K562 (cell line): ENCODE measurements around the gene LRRC51. TPM values are rescaled to one million over a fixed set of nuclear protein-coding genes. Genes with fewer than 3 reads are reported as not detected.

Experiments used
- ATAC-seq: fragments of 200-7000 bp; cut with Tn5 transposase; 3 replicates; pipeline ENCODE4 v1.9.1; 2020; ENCODE audit warnings: moderate library complexity
- BruUV-seq: library from RNA; stranded (reverse); fragments of 400-500 nt; replicated peaks from 2 replicates; lab custom pipeline; 2021; lab: Mats Ljungman, UMichigan
- CTCF ChIA-PET: fragments of 300-600 bp; formaldehyde crosslinking; extraction: SDS; loops from one replicate; lab custom pipeline; 2021; ENCODE audit warnings: low intra/inter-chr PET ratio; lab: Yijun Ruan, JAX
- POLR2A ChIA-PET: fragments of 300-600, 350-650 bp; sonication (Branson Sonifier 250); formaldehyde crosslinking; extraction: SDS; loops from one replicate; lab custom pipeline; 2021; ENCODE audit warnings: antibody characterized with exemption, inconsistent platforms; lab: Yijun Ruan, JAX
- DNase-seq, 4 experiments: peaks; one replicate each; pipeline versions ENCODE4 v3.0.0 to v3.0.0-alpha.2; 2011 to 2018; ENCODE audit warnings: low spot score in 3 of 4, mixed read lengths in 3 of 4; ENCODE audit errors: extremely low read depth in 1 of 4
- FAIRE-seq: peaks from 2 replicates; lab custom pipeline; 2011; peaks lifted over from hg19 to GRCh38; lab: Jason Lieb, UNC
- H2AFZ ChIP-seq: 2 replicates; pipeline ENCODE4 v1.6.0; 2011; ENCODE audit warnings: low read depth, low read length, control low read depth, inconsistent platforms
- H3K27ac ChIP-seq: fragments of 200-600 bp; 3 replicates; pipeline ENCODE4 v1.8.0; 2011; ENCODE audit warnings: low read depth, mild to moderate bottlenecking, control low read depth, inconsistent platforms, low read length, moderate library complexity, mixed read lengths; ENCODE audit errors: extremely low read depth
- H3K27me3 ChIP-seq, 2 experiments: fragments of 300-600 bp in 1 of 2; 2 replicates in 1 of 2; 3 replicates in 1 of 2; pipeline versions ENCODE4 v1.6.0 to v1.8.0; 2011; ENCODE audit warnings: inconsistent platforms in 2 of 2, low read length in 2 of 2, mild to moderate bottlenecking in 1 of 2, mixed read lengths in 1 of 2, moderate library complexity in 1 of 2; ENCODE audit not compliant: control insufficient read depth in 2 of 2, insufficient read depth in 2 of 2
- H3K36me3 ChIP-seq: fragments of 300-600 bp; 3 replicates; pipeline ENCODE4 v1.8.0; 2011; ENCODE audit warnings: mild to moderate bottlenecking, low read length, inconsistent platforms; ENCODE audit not compliant: control insufficient read depth, insufficient read depth
- H3K4me1 ChIP-seq, 2 experiments: fragments of 200-600 bp in 1 of 2; replicated peaks in 1 of 2; 2 replicates in 1 of 2; 3 replicates in 1 of 2; pipeline versions ENCODE4 v1.5.1 to v1.8.0; 2011; ENCODE audit warnings: inconsistent platforms in 2 of 2, low read length in 2 of 2, mild to moderate bottlenecking in 1 of 2, mixed read lengths in 1 of 2, moderate library complexity in 1 of 2; ENCODE audit not compliant: control insufficient read depth in 2 of 2, insufficient read depth in 2 of 2
- H3K4me2 ChIP-seq: 2 replicates; pipeline ENCODE4 v1.6.1; 2011; ENCODE audit warnings: low read length, control low read depth, inconsistent platforms, mixed read lengths; ENCODE audit not compliant: insufficient read depth
- H3K4me3 ChIP-seq: fragments of 200-600 bp; sonication (generic), shearing (Covaris generic); 2 replicates; pipeline ENCODE4 v1.5.1; 2016; ENCODE audit warnings: control low read depth, inconsistent platforms
- H3K79me2 ChIP-seq: fragments of 200-600 bp; 3 replicates; pipeline ENCODE4 v1.8.0; 2011; ENCODE audit warnings: low read length, inconsistent platforms; ENCODE audit not compliant: control insufficient read depth, insufficient read depth
- H3K9ac ChIP-seq, 2 experiments: 2 replicates each; pipeline versions ENCODE4 v1.6.0 to v1.6.1; 2011; ENCODE audit warnings: low read depth in 2 of 2, low read length in 2 of 2, control low read depth in 1 of 2, inconsistent platforms in 1 of 2, mild to moderate bottlenecking in 1 of 2, mixed read lengths in 1 of 2; ENCODE audit not compliant: insufficient read depth in 1 of 2
- H3K9me1 ChIP-seq: one replicate; pipeline ENCODE4 v1.6.0; 2011; ENCODE audit warnings: inconsistent platforms, mild to moderate bottlenecking, low read length, moderate library complexity; ENCODE audit not compliant: control insufficient read depth, insufficient read depth
- H3K9me3 ChIP-seq: replicated peaks from 2 replicates; pipeline ENCODE4 v1.5.1; 2011; ENCODE audit warnings: low read depth, low read length, inconsistent platforms; ENCODE audit not compliant: control insufficient read depth, insufficient read depth
- H4K20me1 ChIP-seq: replicated peaks from 2 replicates; pipeline ENCODE4 v1.6.1; 2011; ENCODE audit warnings: low read length, inconsistent platforms, mixed read lengths; ENCODE audit not compliant: control insufficient read depth, insufficient read depth
- ARHGAP35 ChIP-seq: fragments of 450-650 bp; IDR thresholded peaks from 2 replicates; pipeline ENCODE4 v1.6.1; 2018; ENCODE audit not compliant: partially characterized antibody
- HDAC8 ChIP-seq: fragments of 450-650 bp; IDR thresholded peaks from 2 replicates; pipeline ENCODE4 v1.6.1; 2016; ENCODE audit warnings: mild to moderate bottlenecking, missing genetic modification characterization, moderate library complexity, missing compliant biosample characterization
- HNRNPLL ChIP-seq: fragments of 200-400 bp; formaldehyde crosslinking; IDR thresholded peaks from 2 replicates; pipeline ENCODE4 v1.6.1; 2017; ENCODE audit warnings: low read length, low read depth, mild to moderate bottlenecking; ENCODE audit not compliant: poor library complexity, severe bottlenecking
- KDM1A ChIP-seq, 2 experiments: fragments of 450-650 bp; IDR thresholded peaks; 2 replicates each; pipeline ENCODE4 v1.6.1; 2016; ENCODE audit warnings: mild to moderate bottlenecking in 2 of 2
- NCOA4 ChIP-seq: fragments of 450-650 bp; IDR thresholded peaks from 2 replicates; pipeline ENCODE4 v1.6.1; 2018; ENCODE audit warnings: mild to moderate bottlenecking; ENCODE audit not compliant: partially characterized antibody
- PRPF4 ChIP-seq: fragments of 200-400 bp; formaldehyde crosslinking; IDR thresholded peaks from one replicate; pipeline ENCODE4 v1.6.1; 2017; ENCODE audit warnings: low read length, low read depth, mild to moderate bottlenecking; ENCODE audit not compliant: insufficient read depth, poor library complexity, severe bottlenecking
- RBM34 ChIP-seq: fragments of 200-400 bp; formaldehyde crosslinking; IDR thresholded peaks from 2 replicates; pipeline ENCODE4 v1.6.1; 2018; ENCODE audit warnings: low read length, borderline replicate concordance; ENCODE audit not compliant: insufficient read depth
- SMARCC2 ChIP-seq: fragments of 450-650 bp; IDR thresholded peaks from 2 replicates; pipeline ENCODE4 v1.6.1; 2017; ENCODE audit warnings: antibody characterized with exemption, moderate library complexity, mild to moderate bottlenecking, low read depth
- TAL1 ChIP-seq: fragments of 450-650 bp; IDR thresholded peaks from 2 replicates; pipeline ENCODE4 v1.6.1; 2016; ENCODE audit warnings: mild to moderate bottlenecking
- TBL1XR1 ChIP-seq, 2 experiments: IDR thresholded peaks; 2 replicates each; pipeline ENCODE4 v1.6.1; 2012; ENCODE audit warnings: improper control_type of control experiment in 2 of 2, low read length in 2 of 2, mild to moderate bottlenecking in 1 of 2
- TRIM24 ChIP-seq, 2 experiments: fragments of 450-650 bp; IDR thresholded peaks; 2 replicates each; pipeline ENCODE4 v1.6.1; 2016
- ZBTB8A ChIP-seq: fragments of 450-650 bp; IDR thresholded peaks from 2 replicates; pipeline ENCODE4 v1.6.1; 2018; ENCODE audit warnings: mild to moderate bottlenecking, moderate library complexity; ENCODE audit not compliant: partially characterized antibody
- ZNF311 ChIP-seq: fragments of 250-450 bp; sonication (Bioruptor Pico); IDR thresholded peaks from 2 replicates; pipeline ENCODE4 v1.4.0; 2020; ENCODE audit warnings: mild to moderate bottlenecking, moderate library complexity
- ZNF444 ChIP-seq: fragments of 250-450 bp; sonication (Bioruptor Pico); IDR thresholded peaks from 2 replicates; pipeline ENCODE4 v1.4.0; 2020; ENCODE audit warnings: mild to moderate bottlenecking, moderate library complexity
- ZNF589 ChIP-seq: fragments of 200-800 bp; sonication (Bioruptor generic); IDR thresholded peaks from 2 replicates; pipeline ENCODE4 v1.6.1; 2016; ENCODE audit warnings: low read depth, missing genetic modification characterization, missing compliant biosample characterization
- WGBS: fragments of 100-300 bp; shearing (Covaris generic); methylation state at CpG from one replicate; pipeline ENCODE4 v1.1.6; 2016; ENCODE audit warnings: low coverage, mixed read lengths; ENCODE audit not compliant: insufficient coverage; ENCODE audit errors: missing lambda C conversion rate; 5-methylcytosine and 5-hydroxymethylcytosine counted together
- in situ Hi-C: fragments of 300-500 bp; cut with MboI; formaldehyde crosslinking; loops from 4 replicates; pipeline ENCODE4 v1.15.0; 2018; ENCODE audit warnings: inconsistent platforms, mixed read lengths
- intact Hi-C: fragments of 100-400 bp; cut with micrococcal nuclease; formaldehyde crosslinking; loops from 2 replicates; pipeline ENCODE4 v1.14.2; 2022
- polyA plus RNA-seq, 8 experiments: library from polyadenylated mRNA; depleted of rRNA in 4 of 8; stranded (reverse) in 5 of 8; unstranded in 3 of 8; fragments of >200 nt; fragmentation: Nextera tagmentation in 2 of 8; fragmentation: Illumina TruSeq in 1 of 8; extraction: Ambion mirVana in 2 of 8; extraction: Trizol in 1 of 8; gene quantifications; 2 replicates each; pipeline versions ENCODE4 v1.2.1 to v1.2.3, GENCODE V29; 2011 to 2014; ENCODE audit warnings: inconsistent platforms in 1 of 8, missing spikeins in 1 of 8
- total RNA-seq, 7 experiments: library from RNA; depleted of rRNA in 6 of 7; stranded (reverse); fragments of >200 nt in 6 of 7; fragmentation: Illumina TruSeq in 2 of 7; extraction: Trizol in 2 of 7; gene quantifications; 2 replicates each; pipeline versions ENCODE4 v1.2.1 to v1.2.3, GENCODE V29; 2011 to 2021; ENCODE audit warnings: low replicate concordance in 1 of 7
- TF ChIP-seq, protein P1 (sequence below): sonication (generic); formaldehyde crosslinking; IDR thresholded peaks from 2 replicates; pipeline ENCODE4 v1.8.0; 2022; ENCODE audit warnings: missing genetic modification reagents, mild to moderate bottlenecking, borderline replicate concordance
- TF ChIP-seq, protein P2 (sequence below): sonication (generic); formaldehyde crosslinking; IDR thresholded peaks from 2 replicates; pipeline ENCODE4 v1.8.0; 2022; ENCODE audit warnings: mild to moderate bottlenecking, missing genetic modification reagents

Gene LRRC51
- total and polyA plus RNA-seq, 9 of the 15 experiments (the other 6 are each of a cell fraction or from before 2014, with no cell fraction given), result 4.7 to 10.6 (median 5.6) TPM

DNA sequence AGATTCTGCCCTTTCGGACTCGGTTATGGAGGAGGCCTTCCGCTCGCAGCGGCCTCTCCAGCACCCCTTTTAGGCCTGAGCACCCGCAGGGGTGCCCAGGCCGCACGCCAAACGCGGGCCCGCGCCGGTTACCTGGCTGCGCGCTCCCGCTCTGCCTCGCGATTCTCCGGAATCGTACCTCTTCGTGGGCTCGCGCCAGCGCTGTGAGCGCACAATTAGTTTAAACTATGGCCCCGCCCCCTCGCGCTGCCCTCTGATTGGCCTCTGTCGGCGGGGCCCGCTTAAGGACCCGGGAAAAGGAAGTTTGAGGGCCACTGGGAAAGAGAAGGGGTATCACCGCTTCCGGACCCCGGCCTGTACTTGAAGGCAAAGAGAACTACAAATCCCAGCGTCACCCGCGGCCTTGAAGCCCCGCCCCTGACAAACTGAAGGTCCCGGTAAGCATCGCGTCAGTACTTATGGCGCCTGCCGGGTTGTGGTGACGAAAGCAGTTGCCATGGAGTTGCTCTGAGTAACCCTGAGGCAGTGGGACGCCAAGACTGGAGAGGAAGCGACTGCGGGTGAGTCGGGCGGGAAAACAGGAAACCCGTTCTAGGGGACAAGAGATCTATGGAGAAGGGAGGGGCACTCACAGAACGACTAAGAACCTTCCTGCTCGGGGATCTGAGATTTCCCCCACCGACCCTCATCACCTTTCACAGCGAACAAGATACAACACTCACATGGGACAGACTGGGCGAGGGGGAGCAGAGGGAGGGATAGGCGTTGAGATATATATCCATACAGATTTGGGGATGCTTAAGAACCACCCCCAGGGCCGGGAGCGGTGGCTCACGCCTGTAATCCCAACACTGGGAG is at the start of gene LRRC51, which contains the start of gene NUMA1 (continued):
- TF ChIP-seq, protein P1, sequence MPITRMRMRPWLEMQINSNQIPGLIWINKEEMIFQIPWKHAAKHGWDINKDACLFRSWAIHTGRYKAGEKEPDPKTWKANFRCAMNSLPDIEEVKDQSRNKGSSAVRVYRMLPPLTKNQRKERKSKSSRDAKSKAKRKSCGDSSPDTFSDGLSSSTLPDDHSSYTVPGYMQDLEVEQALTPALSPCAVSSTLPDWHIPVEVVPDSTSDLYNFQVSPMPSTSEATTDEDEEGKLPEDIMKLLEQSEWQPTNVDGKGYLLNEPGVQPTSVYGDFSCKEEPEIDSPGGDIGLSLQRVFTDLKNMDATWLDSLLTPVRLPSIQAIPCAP (CRISPR knock-in tag), result no peak
- TF ChIP-seq HNRNPLL, result peak; percentile 96
- TF ChIP-seq NCOA4, result no peak
- no peak for TF ChIP-seq ARHGAP35
- no peak for TF ChIP-seq KDM1A (IDR thresholded peaks at IDR 0.05)
- no peak for TF ChIP-seq ZBTB8A
- no peak for TF ChIP-seq HDAC8
- TF ChIP-seq, all 486 proteins: peak for 130

DNA sequence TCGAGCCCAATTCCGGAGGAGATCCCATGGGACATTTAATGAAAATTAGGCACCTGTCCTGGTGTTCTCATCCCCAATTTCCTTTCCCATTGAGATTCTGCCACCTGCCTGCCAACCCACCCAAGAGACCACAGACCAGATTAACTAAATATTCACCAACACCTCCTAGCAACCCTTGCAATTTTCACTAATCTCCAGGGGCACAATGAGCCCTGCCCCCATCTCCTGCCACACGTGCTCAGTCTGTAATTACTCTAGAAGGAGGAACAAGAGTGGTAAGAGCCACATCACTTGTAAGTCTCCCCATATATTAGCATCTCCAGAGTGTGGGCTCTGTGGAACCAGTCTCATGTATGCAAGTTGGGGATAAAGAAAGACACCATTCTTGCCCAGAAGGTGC is 44.0 kb upstream of the LRRC51 start:
- H3K27me3 ChIP-seq, result no peaks in the 10 kb centered on the region
- ATAC-seq (no peak), DNase-seq (no peak), FAIRE-seq (no peak)
- in situ Hi-C loops, result no loop called here
- intact Hi-C loops, result no loop called here
- no peak overlapping the region for H3K27ac ChIP-seq
- peaks cover 3% of the 10 kb centered on the region for H3K9me1 ChIP-seq
- ChIA-PET POLR2A (interaction anchor here (1.3 kb wide), 1 partner anchor 11 kb away, joined by 4 read pairs; no protein-coding TSS in a partner anchor), CTCF (no interaction called here)
- H4K20me1 ChIP-seq, result 0 out of 2 replicates have a peak, but pooled peaks cover 10% of the 10 kb centered on the region
- BruUV-seq, result no TSS peak
- WGBS, result 89% methylated on average over 3 of the region's 3 CpGs
- no peak overlapping the region for H3K4me3 ChIP-seq
- no peak overlapping the region for H2AFZ ChIP-seq
- H3K9me3 ChIP-seq, result no peaks in the 10 kb centered on the region
- peaks cover 29% of the 10 kb centered on the region for H3K36me3 ChIP-seq
- H3K4me2 ChIP-seq, result no peak overlapping the region
- H3K4me1 ChIP-seq, result peaks cover 23 to 27% of the 10 kb centered on the region in 2 experiments
- no peak overlapping the region for H3K9ac ChIP-seq
- peaks cover 58% of the 10 kb centered on the region for H3K79me2 ChIP-seq
- TF ChIP-seq ZNF589 (CRISPR knock-in tag) (no peak), RBM34 (no peak), ZNF311 (CRISPR knock-in tag) (no peak), PRPF4 (no peak), TRIM24 (IDR thresholded peaks at IDR 0.05) (no peak), TAL1 (no peak), TBL1XR1 (IDR thresholded peaks at IDR 0.05; ENCODE audit: low read length in 2 of 2) (no peak), ZNF444 (CRISPR knock-in tag) (no peak), SMARCC2 (no peak)
- TF ChIP-seq, protein P2, sequence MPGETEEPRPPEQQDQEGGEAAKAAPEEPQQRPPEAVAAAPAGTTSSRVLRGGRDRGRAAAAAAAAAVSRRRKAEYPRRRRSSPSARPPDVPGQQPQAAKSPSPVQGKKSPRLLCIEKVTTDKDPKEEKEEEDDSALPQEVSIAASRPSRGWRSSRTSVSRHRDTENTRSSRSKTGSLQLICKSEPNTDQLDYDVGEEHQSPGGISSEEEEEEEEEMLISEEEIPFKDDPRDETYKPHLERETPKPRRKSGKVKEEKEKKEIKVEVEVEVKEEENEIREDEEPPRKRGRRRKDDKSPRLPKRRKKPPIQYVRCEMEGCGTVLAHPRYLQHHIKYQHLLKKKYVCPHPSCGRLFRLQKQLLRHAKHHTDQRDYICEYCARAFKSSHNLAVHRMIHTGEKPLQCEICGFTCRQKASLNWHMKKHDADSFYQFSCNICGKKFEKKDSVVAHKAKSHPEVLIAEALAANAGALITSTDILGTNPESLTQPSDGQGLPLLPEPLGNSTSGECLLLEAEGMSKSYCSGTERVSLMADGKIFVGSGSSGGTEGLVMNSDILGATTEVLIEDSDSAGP (CRISPR knock-in tag), result no peak
